Lower leg skin (tissue), 4 donors: ENCODE measurements around the gene MDFIC2. TPM values are rescaled to one million over a fixed set of nuclear protein-coding genes. Genes with fewer than 3 reads are reported as not detected.

ENCODE experiments used
- DNase-seq, 2 donors: peaks; one replicate each; pipeline ENCODE4 v3.0.0-alpha.2; 2019; ENCODE audit warnings: low spot score in 2 of 2
- H3K4me3 ChIP-seq: fragments of 200-600 bp; sonication (generic); 2 replicates; pipeline ENCODE4 v1.5.1; 2017; ENCODE audit warnings: mild to moderate bottlenecking, low read depth; ENCODE audit not compliant: poor library complexity, severe bottlenecking
- CTCF ChIP-seq, 3 donors: fragments of 450-650 bp; IDR thresholded peaks; one replicate each; pipeline ENCODE4 v1.5.1; 2016; ENCODE audit warnings: antibody characterized with exemption in 3 of 3, mild to moderate bottlenecking in 3 of 3, moderate library complexity in 2 of 3
- POLR2A ChIP-seq, 2 donors: fragments of 450-650 bp; IDR thresholded peaks; one replicate each; pipeline ENCODE4 v1.6.1; 2016 to 2017; ENCODE audit warnings: antibody characterized with exemption in 2 of 2, mild to moderate bottlenecking in 1 of 2, moderate library complexity in 1 of 2
- whole genome bisulfite sequencing, 2 donors: methylation state at CpG; one replicate each; pipeline ENCODE4 v1.1.5; 2018; 5-methylcytosine and 5-hydroxymethylcytosine counted together
- intact Hi-C: fragments of 100-400 bp; cut with DNase I; formaldehyde crosslinking; loops from one replicate; pipeline ENCODE4 v1.15.0; 2023; ENCODE audit warnings: low total_unique reads
- total RNA-seq, 4 donors: library from RNA; depleted of rRNA; stranded (reverse); fragments of >200 nt; gene quantifications; one replicate each; pipeline ENCODE4 v1.1.0, GENCODE V29; 2016

MDFIC2 gene
- total RNA-seq, 4 donors from 2014 or later, result not detected

- H3K4me3 ChIP-seq, result no peak overlapping the region
- no peak for TF ChIP-seq CTCF (IDR thresholded peaks at IDR 0.05)
- TF ChIP-seq POLR2A (IDR thresholded peaks at IDR 0.05), result no peak
- intact Hi-C loops, result no loop called here
- 67 to 77% methylated on average over 3 of the region's 3 CpGs for WGBS, 2 donors
- DNase-seq, result no peak
Measured at GRCh38 chr3:70150599-70150998, 161.8 kb downstream of the MDFIC2 start.

- H3K4me3 ChIP-seq, result no peak overlapping the region
Measured at GRCh38 chr3:70149714-70150400, 162.6 kb downstream of the MDFIC2 start.

More at GRCh38 chr3:70149714-70150400, 162.6 kb downstream of the MDFIC2 start:
- DNase-seq, result no peak
- intact Hi-C loops, result no loop called here
- WGBS, 2 donors, result 55 to 60% methylated on average over 4 of the region's 4 CpGs
- no peak for TF ChIP-seq CTCF (IDR thresholded peaks at IDR 0.05)
- no peak for TF ChIP-seq POLR2A (IDR thresholded peaks at IDR 0.05)
